Measurements from ENCODE around the gene OSBPL5. TPM values are rescaled to one million over a fixed set of nuclear protein-coding genes. Genes with fewer than 3 reads are reported as not detected.

Gene OSBPL5
- total RNA-seq, 2 donors from 2014 or later = 35.0 to 50.7 TPM

DNA sequence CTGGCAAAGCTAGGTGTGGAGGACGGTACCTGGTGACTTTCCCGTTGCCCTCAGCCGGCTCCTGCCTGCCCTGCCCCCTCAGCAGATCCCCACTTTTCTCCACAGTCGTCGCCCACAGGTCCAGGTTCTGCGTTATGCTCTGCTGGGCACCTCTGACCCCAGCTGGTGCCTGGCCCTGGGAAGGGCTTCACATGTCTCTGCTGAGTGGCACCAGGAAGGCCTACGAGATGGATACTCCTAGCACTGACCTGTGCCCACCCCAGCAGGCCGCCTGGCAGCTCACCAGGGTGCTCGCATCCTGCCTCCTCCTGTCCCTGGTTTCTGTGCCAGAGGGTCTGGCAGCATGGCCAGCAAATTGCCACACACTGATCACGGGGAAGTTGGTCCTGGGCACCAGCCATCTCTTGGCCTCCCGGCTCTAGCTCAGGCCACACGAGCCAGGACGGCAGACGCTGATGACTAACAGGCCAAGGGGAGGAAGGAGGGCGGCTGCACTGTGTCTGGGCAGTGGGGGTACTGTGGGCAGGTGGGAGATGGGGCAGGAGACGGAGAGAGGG, 121.7 kb downstream of the OSBPL5 start:
- no peaks in the 10 kb centered on the region for H3K4me1 ChIP-seq (replicated peaks)
- no peak for DNase-seq (ENCODE audit: low spot score)
- no peaks in the 10 kb centered on the region for H3K9me3 ChIP-seq
- 81% methylated on average over 16 of the region's 16 CpGs for WGBS
- TF ChIP-seq POLR2AphosphoS5 (IDR thresholded peaks at IDR 0.05) = no peak
- no peaks in the 10 kb centered on the region for H3K27me3 ChIP-seq (replicated peaks; ENCODE audit: insufficient read depth)
- no peak overlapping the region for H3K4me3 ChIP-seq
- intact Hi-C loops (cut with DNase I) = no loop called here
- H3K36me3 ChIP-seq = no peaks in the 10 kb centered on the region
- H3K27ac ChIP-seq = no peak overlapping the region

DNA sequence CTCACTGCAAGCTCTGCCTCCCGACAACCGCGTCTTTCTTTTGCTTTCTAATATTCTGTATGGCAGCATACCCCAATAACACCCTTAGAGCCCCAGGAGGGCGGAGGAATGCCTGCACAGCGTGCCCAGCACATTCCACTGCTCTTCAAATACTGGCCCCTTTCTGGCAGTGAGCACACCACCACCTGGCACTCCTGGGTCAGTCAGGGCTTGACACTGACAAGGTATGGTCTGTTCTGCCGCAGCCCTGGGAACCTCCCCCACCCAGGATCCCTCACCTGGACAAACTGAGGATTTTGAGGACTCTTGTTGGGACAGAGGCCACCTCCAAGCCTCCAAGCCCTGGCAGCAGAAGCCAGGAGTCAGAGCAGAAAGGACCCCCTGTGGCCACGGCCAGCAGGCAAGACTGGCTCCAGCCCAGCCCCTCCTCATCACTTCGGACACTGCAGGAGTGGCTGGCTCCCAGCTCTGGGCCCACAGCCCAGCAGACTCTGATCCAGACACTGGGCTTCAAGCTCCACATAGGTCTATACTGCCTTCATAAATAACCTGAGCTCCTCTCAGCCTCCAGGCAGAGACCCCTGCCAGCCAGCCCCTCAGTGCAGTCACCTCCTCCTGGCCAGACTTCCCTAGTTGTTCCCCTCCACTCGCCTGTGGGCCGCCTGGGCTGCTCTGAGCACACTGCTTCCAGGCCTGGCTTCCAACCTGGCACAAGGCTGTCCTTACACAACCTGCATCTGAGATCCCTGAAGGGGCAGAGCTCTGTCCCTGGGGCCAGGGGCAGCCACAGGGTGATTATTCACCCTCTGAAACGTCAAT, 122.4 kb downstream of the OSBPL5 start:
- no peaks in the 10 kb centered on the region for H3K36me3 ChIP-seq
- no peak overlapping the region for H3K4me3 ChIP-seq
- no peaks in the 10 kb centered on the region for H3K4me1 ChIP-seq (replicated peaks)
- no peak overlapping the region for H3K27ac ChIP-seq
- WGBS = 70% methylated on average over 10 of the region's 11 CpGs
- TF ChIP-seq POLR2AphosphoS5 (IDR thresholded peaks at IDR 0.05) (no peak), POLR2A (IDR thresholded peaks at IDR 0.05) (no peak), CTCF (IDR thresholded peaks at IDR 0.05) (no peak)
- no peaks in the 10 kb centered on the region for H3K27me3 ChIP-seq (replicated peaks; ENCODE audit: insufficient read depth)
- intact Hi-C loops (cut with DNase I) = no loop called here
- no peak for DNase-seq (ENCODE audit: low spot score)
- no peaks in the 10 kb centered on the region for H3K9me3 ChIP-seq

DNA sequence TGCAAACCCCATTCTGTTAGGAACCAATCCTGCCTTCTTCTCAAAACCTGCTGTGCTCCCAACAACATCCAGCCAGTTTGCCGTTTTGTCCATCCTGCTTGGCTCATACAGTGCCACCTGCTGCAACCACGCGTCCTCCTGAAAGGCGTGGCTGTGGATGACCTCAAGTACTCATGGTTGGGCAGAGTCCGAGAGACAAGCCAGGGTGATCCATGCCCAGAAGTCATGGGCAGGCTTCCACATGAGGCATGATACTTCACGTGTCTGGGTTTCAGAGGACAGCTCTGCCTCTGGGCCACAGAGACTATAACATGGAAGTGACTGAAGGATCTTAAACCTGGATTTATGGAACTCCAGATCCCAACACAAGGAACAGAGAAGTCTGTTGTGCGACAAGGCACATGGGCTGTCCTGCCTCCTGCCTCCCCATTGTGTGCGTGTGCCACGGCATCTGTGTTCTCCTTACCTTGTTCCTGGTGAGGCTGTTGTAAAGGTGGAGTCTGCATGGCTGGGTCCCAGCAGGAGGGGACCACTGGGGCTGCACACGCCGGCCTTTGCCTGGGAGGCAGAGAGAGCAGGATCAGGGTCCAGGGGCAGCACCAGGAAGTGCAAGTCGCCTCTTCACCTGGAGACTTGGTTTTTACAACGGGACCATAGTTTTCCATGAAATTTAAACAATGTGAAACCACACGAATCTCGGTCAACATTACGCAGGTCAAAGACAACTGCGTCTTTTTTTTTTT, 123.2 kb downstream of the OSBPL5 start:
- Histone ChIP-seq H3K4me3 (no peak overlapping the region), H3K27ac (no peak overlapping the region), H3K4me1 (replicated peaks) (no peaks in the 10 kb centered on the region), H3K36me3 (no peaks in the 10 kb centered on the region), H3K9me3 (no peaks in the 10 kb centered on the region), H3K27me3 (replicated peaks; ENCODE audit: insufficient read depth) (no peaks in the 10 kb centered on the region)
- TF ChIP-seq CTCF (IDR thresholded peaks at IDR 0.05) = no peak
- no peak for TF ChIP-seq POLR2AphosphoS5 (IDR thresholded peaks at IDR 0.05)
- no peak for TF ChIP-seq POLR2A (IDR thresholded peaks at IDR 0.05)
- no peak for DNase-seq (ENCODE audit: low spot score)
- WGBS = 87% methylated on average over 17 of the region's 17 CpGs
- intact Hi-C loops (cut with DNase I) = loop anchor here (2.0 kb wide), 1 partner anchor 49 kb away; no protein-coding TSS in a partner anchor

- peaks cover 0 to 5% of the 10 kb centered on the region in 2 donors for H3K36me3 ChIP-seq
- intact Hi-C loops (cut with DNase I) = loop anchor here (2.0 kb wide), 1 partner anchor 50 kb away; no protein-coding TSS in a partner anchor
Measured at GRCh38 chr11:3040881-3041280, 124.2 kb downstream of the OSBPL5 start.

More at GRCh38 chr11:3040881-3041280, 124.2 kb downstream of the OSBPL5 start:
- no peaks in the 10 kb centered on the region for H3K4me1 ChIP-seq (replicated peaks)
- no peak for TF ChIP-seq POLR2A (IDR thresholded peaks at IDR 0.05)
- TF ChIP-seq POLR2AphosphoS5 (IDR thresholded peaks at IDR 0.05) = no peak
- no peak for TF ChIP-seq CTCF (IDR thresholded peaks at IDR 0.05)
- H3K9me3 ChIP-seq = no peaks in the 10 kb centered on the region
- H3K27me3 ChIP-seq (replicated peaks; ENCODE audit: insufficient read depth) = no peaks in the 10 kb centered on the region
- WGBS = 90% methylated on average over 9 of the region's 9 CpGs
- DNase-seq (ENCODE audit: low spot score) = no peak
- no peak overlapping the region for H3K27ac ChIP-seq
- no peak overlapping the region for H3K4me3 ChIP-seq
